Right lobe of liver (tissue), 6 donors: ENCODE data around the gene TICRR. TPM values are rescaled to one million over a fixed set of nuclear protein-coding genes. Genes with fewer than 3 reads are reported as not detected.
A peak's percentile ranks its signal among the peaks of the same experiment; 100 is the strongest.

Source experiments
- ATAC-seq, 4 donors: fragments of 200-7000 bp; cut with Tn5 transposase; one replicate each; pipeline ENCODE4 v1.9.1; 2020; ENCODE audit warnings: mild to moderate bottlenecking in 4 of 4, moderate library complexity in 4 of 4
- DNase-seq, 3 donors: peaks; one replicate each; pipeline ENCODE4 v3.0.0-alpha.2; 2020
- H3K27ac ChIP-seq, 3 donors: fragments of 200-600 bp; one replicate each; pipeline ENCODE4 v1.8.0; 2022
- H3K27me3 ChIP-seq, 2 donors: fragments of 200-600 bp; one replicate each; pipeline ENCODE4 v1.8.0; 2022
- H3K36me3 ChIP-seq, 4 donors: fragments of 200-600 bp; sonication (generic) in 1 of 4; one replicate each; pipeline versions ENCODE4 v1.5.1 to v1.8.0; 2017 to 2022; ENCODE audit warnings: control low read depth in 1 of 4
- H3K4me1 ChIP-seq, 4 donors: fragments of 200-600 bp; sonication (generic) in 1 of 4; one replicate each; pipeline versions ENCODE4 v1.5.1 to v1.8.0; 2017 to 2022; ENCODE audit warnings: control low read depth in 1 of 4
- H3K4me3 ChIP-seq, 3 donors: fragments of 200-600 bp; one replicate each; pipeline ENCODE4 v1.8.0; 2022
- H3K9me3 ChIP-seq, 4 donors: fragments of 200-600 bp; sonication (generic) in 1 of 4; one replicate each; pipeline versions ENCODE4 v1.5.1 to v1.8.0; 2017 to 2022; ENCODE audit warnings: control low read depth in 1 of 4
- POLR2A ChIP-seq: fragments of 450-650 bp; IDR thresholded peaks from one replicate; pipeline ENCODE4 v1.6.1; 2017; ENCODE audit warnings: antibody characterized with exemption, mild to moderate bottlenecking
- WGBS: methylation state at CpG from one replicate; pipeline ENCODE4 v1.1.6; 2018; ENCODE audit warnings: low coverage, low lambda C conversion rate; ENCODE audit not compliant: insufficient coverage; ENCODE audit errors: missing lambda C conversion rate; 5-methylcytosine and 5-hydroxymethylcytosine counted together
- intact Hi-C, 2 donors: fragments of 100-400 bp; cut with DNase I; formaldehyde crosslinking; loops; one replicate each; pipeline versions ENCODE4 v1.11.2 to v1.14.1; 2022
- long read RNA-seq: library from polyadenylated mRNA; unstranded; transcript quantifications from one replicate; pipeline ENCODE4 v2.0.0, GENCODE V29; 2019
- total RNA-seq, 6 experiments: library from RNA; depleted of rRNA in 2 of 6; stranded (reverse); fragments of >200 nt in 2 of 6; fragmentation: NEBNext Ultra II Directional in 3 of 6; extraction: Animal tissue kit (Norgen Biotek cat#: 25700) in 3 of 6; gene quantifications; one replicate each; pipeline versions ENCODE4 v1.1.0 to v1.2.4, GENCODE V29; 2016 to 2023
- TF ChIP-seq, protein P1 (sequence below), 4 donors: fragments of 200-600 bp in 3 of 4; fragments of 450-650 bp in 1 of 4; IDR thresholded peaks; one replicate each; pipeline versions ENCODE4 v1.5.1 to v1.8.0; 2016 to 2022; ENCODE audit warnings: antibody characterized with exemption in 4 of 4, mild to moderate bottlenecking in 2 of 4
- donor health status: DM: no; HTN: yes; CAD: no.
- donor health status: DM: no; HTN: no; CAD: no.
- donor health status: DM: no; HTN: no; CAD: no.
- donor health status: DM: no; HTN: yes; CAD: no.
- donor health status: DM: no; HTN: yes; CAD: no.

Gene TICRR, protein sequence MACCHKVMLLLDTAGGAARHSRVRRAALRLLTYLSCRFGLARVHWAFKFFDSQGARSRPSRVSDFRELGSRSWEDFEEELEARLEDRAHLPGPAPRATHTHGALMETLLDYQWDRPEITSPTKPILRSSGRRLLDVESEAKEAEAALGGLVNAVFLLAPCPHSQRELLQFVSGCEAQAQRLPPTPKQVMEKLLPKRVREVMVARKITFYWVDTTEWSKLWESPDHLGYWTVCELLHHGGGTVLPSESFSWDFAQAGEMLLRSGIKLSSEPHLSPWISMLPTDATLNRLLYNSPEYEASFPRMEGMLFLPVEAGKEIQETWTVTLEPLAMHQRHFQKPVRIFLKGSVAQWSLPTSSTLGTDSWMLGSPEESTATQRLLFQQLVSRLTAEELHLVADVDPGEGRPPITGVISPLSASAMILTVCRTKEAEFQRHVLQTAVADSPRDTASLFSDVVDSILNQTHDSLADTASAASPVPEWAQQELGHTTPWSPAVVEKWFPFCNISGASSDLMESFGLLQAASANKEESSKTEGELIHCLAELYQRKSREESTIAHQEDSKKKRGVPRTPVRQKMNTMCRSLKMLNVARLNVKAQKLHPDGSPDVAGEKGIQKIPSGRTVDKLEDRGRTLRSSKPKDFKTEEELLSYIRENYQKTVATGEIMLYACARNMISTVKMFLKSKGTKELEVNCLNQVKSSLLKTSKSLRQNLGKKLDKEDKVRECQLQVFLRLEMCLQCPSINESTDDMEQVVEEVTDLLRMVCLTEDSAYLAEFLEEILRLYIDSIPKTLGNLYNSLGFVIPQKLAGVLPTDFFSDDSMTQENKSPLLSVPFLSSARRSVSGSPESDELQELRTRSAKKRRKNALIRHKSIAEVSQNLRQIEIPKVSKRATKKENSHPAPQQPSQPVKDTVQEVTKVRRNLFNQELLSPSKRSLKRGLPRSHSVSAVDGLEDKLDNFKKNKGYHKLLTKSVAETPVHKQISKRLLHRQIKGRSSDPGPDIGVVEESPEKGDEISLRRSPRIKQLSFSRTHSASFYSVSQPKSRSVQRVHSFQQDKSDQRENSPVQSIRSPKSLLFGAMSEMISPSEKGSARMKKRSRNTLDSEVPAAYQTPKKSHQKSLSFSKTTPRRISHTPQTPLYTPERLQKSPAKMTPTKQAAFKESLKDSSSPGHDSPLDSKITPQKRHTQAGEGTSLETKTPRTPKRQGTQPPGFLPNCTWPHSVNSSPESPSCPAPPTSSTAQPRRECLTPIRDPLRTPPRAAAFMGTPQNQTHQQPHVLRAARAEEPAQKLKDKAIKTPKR (N-terminal part only)
- 1 to 10 TPM in 1 of 6 experiments, under 1 TPM in 4, not detected in 1; 0.05 to 1.1 (median 0.24) TPM for total RNA-seq
- long read RNA-seq, partial matches to known transcripts, result 0 of 1 reads
- long read RNA-seq, other reads (novel, unspliced or antisense), result 1 of 1 reads

DNA sequence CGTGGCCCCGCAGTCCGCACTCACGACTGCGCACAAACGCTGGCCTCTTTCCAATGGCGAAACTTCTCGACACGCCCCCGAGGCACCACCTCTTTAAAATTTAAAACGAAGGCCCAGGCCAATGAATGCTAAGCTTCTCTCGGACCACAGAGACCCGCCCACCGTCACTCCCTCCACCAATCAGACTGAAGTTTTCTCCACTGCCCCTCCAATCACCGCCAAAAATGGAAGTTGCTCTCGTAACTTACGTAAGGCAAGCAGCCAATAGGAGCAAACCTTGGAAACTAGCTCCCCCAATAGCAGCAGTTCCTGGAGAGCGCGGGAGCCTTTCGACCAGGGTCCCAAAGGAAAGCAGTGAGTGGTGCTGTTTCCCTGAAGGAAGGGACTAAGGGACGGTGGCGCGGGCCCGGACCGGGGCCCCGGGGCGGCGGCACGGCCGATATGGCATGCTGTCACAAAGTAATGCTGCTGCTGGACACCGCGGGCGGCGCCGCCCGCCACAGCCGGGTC is at the start of gene TICRR:
TICRR (plus strand) TSS at position 324 of the 510 bp plus-strand sequence; CDS start at position 442, 118 bp downstream.
- Histone ChIP-seq H3K9me3 (no peaks in the 10 kb centered on the region), H3K27me3 (no peaks in the 10 kb centered on the region), H3K27ac (peak within 1 kb of the TSS in 1 of 3 donors; percentile 36), H3K4me1 (peaks cover 0 to 7% (median 2%) of the 10 kb centered on the region in 4 donors), H3K4me3 (peak within 1 kb of the TSS; percentile 64 to 70 (median 66)), H3K36me3 (no peaks in the 10 kb centered on the region)
- DNase-seq (peak; percentile 93 to 97 (median 96)), ATAC-seq (peak; percentile 99)
- intact Hi-C loops, result no loop called here
- under 1% methylated on average over 17 of the region's 37 CpGs for WGBS
- TF ChIP-seq POLR2A, result no peak
- TF ChIP-seq, protein P1, sequence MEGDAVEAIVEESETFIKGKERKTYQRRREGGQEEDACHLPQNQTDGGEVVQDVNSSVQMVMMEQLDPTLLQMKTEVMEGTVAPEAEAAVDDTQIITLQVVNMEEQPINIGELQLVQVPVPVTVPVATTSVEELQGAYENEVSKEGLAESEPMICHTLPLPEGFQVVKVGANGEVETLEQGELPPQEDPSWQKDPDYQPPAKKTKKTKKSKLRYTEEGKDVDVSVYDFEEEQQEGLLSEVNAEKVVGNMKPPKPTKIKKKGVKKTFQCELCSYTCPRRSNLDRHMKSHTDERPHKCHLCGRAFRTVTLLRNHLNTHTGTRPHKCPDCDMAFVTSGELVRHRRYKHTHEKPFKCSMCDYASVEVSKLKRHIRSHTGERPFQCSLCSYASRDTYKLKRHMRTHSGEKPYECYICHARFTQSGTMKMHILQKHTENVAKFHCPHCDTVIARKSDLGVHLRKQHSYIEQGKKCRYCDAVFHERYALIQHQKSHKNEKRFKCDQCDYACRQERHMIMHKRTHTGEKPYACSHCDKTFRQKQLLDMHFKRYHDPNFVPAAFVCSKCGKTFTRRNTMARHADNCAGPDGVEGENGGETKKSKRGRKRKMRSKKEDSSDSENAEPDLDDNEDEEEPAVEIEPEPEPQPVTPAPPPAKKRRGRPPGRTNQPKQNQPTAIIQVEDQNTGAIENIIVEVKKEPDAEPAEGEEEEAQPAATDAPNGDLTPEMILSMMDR (IDR thresholded peaks at IDR 0.05), result no peak

DNA sequence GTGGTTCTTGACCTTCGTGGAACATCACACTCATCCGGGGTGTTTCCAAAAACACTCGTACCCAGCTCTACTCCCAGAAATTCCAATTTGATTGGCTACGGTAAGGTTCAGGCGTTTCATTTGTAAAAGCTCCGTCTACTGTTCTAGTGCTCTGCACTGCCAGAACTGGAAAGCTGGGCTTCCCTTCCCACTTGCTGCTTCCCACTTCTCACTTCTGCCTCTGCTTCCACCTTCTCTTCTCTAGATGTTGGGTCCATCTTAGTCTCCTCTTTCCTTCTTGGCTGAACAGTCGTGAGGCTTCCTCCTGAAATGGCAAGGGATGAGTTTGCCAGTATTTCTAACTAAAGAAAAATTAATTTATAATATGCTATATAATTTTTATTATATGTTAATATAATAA is 49.1 kb upstream of the TICRR start:
- Histone ChIP-seq H3K9me3 (no peaks in the 10 kb centered on the region), H3K27ac (no peak overlapping the region)
- 89% methylated on average over 7 of the region's 7 CpGs for WGBS

DNA sequence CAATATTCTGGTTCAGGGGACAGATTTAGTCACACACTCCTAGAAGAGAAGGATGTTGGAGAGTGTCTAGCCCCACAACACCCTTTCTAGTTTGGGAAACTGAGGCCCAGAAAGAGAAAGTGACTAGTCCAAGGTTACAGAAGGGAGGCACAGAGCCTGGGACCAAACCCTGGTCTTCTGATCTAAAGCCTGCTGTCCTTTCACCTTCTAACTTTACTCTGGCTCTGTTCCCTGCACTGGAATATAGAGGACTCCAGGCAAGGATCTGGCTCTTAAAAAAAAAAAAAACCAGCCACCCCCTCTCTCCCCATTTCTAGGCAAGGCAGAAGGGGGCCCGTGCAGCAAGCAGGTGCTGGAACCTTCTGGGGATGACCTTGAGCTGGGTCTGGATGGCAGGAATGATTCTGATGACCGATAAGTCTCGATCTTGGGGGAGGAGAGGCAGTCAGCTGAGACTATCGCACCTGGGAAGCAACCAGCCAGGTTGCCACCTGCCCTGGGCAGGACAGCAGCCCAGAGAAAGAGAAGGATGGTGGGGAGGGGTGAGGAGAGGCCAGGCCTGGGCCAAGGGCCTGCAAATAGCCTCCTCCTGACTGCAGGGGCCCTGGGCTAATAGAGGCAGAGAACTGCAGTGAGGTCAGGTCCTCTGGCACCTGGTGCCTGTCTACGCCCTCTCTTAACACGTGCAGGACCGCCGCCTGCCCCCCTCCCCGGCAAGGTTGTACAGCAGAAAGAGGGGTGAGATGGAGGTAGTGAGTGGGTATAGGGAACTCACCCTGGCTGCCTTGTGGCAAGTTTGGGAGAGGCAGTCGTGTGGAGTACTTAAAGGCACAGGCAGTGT is 48.4 kb upstream of the TICRR start:
- H3K4me3 ChIP-seq, result no peak overlapping the region
- TF ChIP-seq POLR2A, result no peak
- TF ChIP-seq, protein P1 (IDR thresholded peaks at IDR 0.05), result no peak
- intact Hi-C loops, result no loop called here
- H3K36me3 ChIP-seq, result no peaks in the 10 kb centered on the region
- peaks cover 0 to 16% (median 0%) of the 10 kb centered on the region in 4 donors for H3K4me1 ChIP-seq
- peak in 2 of 4 donors; percentile 41 to 68 for ATAC-seq
- WGBS, result 77% methylated on average over 5 of the region's 10 CpGs
- H3K27ac ChIP-seq, result no peak overlapping the region
- no peaks in the 10 kb centered on the region for H3K9me3 ChIP-seq
- H3K27me3 ChIP-seq, result no peaks in the 10 kb centered on the region
- DNase-seq, result no peak

More for the DNA sequence above, 49.1 kb upstream of the TICRR start:
- intact Hi-C loops, result no loop called here
- H3K27me3 ChIP-seq, result no peaks in the 10 kb centered on the region
- DNase-seq (no peak), ATAC-seq (no peak)
- H3K4me1 ChIP-seq, result peaks cover 0 to 16% (median 0%) of the 10 kb centered on the region in 4 donors
- H3K36me3 ChIP-seq, result no peaks in the 10 kb centered on the region
- TF ChIP-seq, protein P1 (IDR thresholded peaks at IDR 0.05), result no peak
- no peak for TF ChIP-seq POLR2A
- H3K4me3 ChIP-seq, result no peak overlapping the region
